ENCODE measurements around the gene COASY.
"Not testable (repeated sequence)": the region's sequence is repeated elsewhere in the genome, so short reads cannot be mapped to it uniquely, and the experiment has no call there.

COASY gene

DNA sequence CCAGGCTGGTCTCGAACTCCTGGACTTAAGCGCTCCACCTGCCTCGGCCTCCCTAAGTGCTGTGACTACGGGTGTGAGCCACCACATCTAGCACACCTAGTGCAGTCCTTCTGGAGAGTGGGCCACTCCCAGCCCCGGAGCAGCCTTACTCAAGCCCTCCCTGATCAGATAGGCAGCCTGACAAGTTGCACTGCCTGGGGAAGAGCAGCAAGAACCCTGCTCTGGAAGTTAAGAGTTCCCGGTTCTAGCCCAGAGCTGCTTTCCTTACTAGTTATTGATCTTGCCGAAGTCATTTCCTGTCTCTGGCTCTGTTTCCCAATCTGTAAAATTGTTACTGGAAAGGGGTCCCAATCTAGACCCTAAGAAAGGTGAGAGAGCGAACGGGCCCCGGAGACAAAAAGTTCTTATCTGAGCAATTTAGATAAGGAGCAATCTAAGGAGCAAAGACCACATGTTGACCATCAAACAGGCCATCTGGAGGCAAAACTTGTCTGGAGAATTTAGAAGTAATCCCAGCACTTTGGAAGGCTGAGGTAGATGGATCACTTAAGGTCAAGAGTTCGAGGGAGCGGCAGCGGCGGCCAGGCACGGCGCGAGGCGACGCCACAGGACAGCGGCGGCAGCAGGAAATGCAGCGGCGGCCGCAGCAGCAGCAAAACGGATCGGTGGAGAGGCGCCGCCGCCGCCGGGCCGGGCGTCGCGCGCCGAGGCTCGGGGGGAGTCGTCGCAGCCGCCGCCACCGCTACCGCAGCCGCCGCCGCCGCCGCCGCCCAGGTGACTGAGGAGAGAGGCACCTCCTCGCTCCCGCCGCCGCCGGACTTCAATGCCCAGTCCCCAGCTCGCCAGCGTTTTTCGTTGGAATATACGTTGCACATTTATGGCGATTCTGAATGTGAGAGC, 30.2 kb upstream of the COASY start:
- peak; percentile 76 for DNase-seq

DNA sequence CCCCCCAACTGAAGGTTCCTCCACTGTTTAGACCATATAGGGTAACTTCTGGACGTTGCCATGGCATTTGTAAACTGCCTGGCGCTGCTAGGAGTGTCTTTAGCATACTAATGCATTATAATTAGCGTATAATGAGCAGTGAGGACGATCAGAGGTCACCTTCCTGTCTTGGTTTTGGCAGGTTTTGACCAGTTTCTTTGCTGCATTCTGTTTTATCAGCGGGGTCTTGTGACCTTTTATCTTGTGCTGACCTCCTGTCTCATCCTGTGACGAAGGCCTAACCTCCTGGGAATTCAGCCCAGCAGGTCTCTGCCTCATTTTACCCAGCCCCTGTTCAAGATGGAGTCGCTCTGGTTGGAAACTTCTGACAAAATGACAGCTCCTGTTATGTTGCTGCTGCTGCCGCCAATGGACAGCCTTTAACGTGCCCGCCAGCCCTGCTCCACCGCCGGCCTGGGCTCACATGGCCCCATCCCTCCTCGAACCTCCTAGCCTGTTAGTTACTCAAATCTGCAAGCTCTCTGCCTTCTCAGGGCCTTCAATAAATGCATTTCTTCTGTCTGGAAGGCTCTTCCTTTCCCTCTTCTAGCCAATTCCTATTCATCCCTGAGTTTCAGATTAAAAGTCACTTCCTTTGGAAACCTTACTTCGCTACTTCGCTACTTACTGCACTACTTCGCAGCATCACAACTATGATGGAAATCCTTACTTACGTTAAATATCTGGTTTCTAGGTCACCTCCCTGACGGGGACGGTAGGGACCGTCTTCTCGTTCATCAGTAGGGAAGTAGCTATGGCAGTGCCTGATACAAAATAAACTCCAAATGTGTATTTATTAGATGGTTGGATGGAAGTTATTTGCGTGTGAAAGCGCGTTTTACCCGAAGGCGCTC, 26.5 kb upstream of the COASY start:
- DNase-seq = no peak

DNA sequence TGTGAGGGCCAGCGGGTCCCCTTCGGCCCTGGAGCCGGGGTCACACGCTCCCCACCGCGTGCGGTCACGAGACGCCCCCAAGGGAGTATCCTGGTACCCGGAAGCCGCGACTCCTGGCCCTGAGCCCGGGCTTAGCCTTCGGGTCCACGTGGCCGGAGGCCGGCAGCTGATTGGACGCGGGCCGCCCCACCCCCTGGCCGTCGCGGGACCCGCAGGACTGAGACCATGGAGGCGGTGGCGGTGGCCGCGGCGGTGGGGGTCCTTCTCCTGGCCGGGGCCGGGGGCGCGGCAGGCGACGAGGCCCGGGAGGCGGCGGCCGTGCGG, 25.9 kb upstream of the COASY start, which contains the start of gene NAGLU:
Gene NAGLU (plus strand): TSS at position 194 of the 324 bp plus-strand sequence. CDS start 32 bp downstream, at position 226.
- DNase-seq = peak; percentile 97

DNA sequence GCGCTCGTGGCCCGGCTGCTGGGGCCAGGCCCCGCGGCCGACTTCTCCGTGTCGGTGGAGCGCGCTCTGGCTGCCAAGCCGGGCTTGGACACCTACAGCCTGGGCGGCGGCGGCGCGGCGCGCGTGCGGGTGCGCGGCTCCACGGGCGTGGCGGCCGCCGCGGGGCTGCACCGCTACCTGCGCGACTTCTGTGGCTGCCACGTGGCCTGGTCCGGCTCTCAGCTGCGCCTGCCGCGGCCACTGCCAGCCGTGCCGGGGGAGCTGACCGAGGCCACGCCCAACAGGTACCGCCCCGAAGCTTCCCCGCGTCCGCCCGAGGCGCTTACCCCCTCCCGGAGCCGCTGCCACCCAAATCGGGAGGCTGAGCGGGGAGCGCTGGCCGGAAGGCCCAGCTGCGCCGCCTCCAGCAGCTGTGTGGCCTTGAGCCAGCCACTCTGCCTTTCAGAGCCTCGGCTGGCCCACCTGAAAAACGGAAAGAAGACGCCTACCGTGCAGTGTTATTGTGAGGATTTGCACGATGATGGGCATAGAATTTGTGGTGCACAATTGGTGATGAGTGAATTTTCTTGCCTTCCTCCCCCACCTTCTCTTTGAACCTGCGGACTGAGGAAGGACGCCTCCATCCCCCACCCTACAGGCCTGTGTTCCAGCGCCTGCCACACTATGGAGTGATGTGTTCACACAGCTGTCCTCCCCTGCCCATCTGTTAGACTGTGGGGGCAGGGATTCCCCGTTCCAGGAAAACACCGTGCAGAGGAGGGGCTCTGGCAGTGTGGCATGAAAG, 25.4 kb upstream of the COASY start:
- peak; percentile 89 for DNase-seq

DNA sequence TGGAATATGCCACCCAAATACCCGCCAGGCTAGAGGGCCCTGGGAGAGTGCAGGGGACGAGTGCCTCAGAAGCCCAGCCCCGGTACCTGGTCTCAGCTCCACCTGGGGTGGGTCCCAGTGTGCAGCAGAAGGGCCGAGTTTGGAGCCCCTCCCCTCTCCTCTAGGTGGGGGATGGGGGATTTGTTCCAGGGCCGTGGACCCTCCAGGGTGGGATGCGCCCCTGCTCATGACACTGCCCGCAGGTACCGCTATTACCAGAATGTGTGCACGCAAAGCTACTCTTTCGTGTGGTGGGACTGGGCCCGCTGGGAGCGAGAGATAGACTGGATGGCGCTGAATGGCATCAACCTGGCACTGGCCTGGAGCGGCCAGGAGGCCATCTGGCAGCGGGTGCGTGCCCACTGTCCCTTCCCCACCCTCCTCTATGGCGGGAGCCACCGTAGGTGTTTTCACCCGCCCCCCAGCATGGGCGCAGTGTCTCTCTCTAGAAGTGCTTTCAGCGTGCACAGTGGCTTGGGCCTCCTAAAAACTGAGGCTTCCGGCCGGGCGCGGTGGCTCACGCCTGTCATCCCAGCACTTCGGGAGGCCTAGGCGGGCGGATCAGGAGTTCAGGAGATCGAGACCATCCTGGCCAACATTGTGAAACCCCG, 24.7 kb upstream of the COASY start:
- DNase-seq = no peak

DNA sequence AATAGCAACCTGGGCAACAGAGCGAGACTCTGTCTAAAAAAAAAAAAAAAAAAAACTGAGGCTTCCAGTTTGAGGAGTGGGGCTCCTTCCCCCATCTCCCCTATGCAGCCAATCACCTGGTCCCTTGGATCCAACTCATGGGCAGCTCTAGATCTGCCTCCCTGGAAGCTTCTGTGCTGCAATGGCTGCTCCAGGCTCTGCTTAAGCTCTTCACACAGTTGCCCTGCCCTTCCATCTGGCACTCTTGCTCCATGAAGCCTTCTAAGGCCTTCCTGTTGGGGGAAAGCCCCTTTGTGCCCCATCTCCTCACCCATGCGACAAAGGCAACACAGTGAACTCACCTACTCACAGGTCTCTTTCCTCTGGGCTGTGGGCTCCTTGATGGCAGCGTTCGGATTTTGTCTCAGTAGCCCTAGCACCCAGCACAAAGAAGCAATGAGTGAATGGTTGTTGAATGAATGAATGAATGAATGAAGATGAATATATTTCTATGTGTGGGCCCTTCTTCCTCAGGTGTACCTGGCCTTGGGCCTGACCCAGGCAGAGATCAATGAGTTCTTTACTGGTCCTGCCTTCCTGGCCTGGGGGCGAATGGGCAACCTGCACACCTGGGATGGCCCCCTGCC, 24.0 kb upstream of the COASY start:
- DNase-seq = no peak

DNA sequence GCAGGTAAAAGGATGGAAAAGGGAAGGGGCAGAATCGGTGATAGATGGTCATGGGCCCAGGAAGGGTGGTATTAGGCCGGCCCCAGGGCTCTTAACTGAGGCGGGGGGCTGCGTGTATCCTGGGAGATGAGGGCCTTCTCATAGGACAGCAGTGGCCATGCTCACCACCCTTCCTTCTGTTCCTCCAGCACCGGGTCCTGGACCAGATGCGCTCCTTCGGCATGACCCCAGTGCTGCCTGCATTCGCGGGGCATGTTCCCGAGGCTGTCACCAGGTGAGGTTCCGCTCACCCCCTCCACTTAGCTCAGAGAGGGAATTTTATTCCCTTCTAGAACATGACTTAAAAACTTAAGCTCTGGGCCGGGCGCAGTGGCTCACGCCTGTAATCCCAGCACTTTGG, 23.5 kb upstream of the COASY start:
- no peak for DNase-seq

DNA sequence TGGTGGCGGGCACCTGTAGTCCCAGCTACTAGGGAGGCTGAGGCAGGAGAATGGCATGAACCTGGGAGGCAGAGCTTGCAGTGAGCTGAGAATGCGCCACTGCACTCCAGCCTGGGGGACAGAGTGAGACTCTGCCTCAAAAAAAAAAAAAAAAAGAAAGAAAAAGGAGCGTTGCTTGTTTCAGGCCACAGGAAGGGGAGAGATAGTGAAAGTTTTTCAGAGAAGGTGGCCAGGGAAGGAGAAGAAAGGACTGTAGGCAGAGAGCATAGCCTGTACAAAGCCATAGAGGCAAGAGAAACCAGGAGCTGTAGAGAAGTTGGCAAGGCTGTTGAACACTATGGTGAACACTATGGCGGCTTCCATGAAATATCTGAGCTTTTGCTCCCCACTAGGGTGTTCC, 21.4 kb upstream of the COASY start:
- DNase-seq = not testable (repeated sequence)

DNA sequence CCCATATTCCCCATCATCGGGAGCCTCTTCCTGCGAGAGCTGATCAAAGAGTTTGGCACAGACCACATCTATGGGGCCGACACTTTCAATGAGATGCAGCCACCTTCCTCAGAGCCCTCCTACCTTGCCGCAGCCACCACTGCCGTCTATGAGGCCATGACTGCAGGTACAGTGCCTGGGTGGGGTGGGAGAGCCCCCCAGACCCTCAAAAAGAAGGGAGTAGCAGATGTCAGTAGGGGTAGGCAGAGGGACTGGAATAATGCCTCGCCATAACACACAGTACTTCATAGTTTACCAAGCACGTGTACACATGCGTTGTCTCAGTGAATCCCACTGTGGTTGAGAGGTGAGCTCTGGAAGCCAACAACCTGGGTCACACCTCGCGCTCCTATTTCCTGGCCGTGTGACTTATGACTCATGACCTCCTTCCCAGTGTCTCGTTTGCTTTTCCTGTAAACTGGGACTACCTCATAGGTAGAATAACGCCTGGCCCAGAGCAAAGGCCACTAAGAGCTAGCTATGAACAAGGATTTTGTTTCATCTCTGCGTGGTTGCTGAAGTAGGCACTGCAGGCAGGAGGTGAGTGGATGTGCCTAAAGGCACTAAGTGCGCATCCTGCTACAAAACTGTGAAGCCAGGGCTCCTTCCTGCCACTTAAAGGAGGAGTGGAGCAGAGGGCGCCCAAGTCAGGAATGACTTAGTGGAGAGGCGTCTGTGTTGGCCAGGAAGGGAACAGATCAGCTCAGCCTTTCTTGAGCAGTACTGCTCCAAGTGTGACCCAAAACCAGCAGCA, 20.7 kb upstream of the COASY start:
- DNase-seq = no peak

DNA sequence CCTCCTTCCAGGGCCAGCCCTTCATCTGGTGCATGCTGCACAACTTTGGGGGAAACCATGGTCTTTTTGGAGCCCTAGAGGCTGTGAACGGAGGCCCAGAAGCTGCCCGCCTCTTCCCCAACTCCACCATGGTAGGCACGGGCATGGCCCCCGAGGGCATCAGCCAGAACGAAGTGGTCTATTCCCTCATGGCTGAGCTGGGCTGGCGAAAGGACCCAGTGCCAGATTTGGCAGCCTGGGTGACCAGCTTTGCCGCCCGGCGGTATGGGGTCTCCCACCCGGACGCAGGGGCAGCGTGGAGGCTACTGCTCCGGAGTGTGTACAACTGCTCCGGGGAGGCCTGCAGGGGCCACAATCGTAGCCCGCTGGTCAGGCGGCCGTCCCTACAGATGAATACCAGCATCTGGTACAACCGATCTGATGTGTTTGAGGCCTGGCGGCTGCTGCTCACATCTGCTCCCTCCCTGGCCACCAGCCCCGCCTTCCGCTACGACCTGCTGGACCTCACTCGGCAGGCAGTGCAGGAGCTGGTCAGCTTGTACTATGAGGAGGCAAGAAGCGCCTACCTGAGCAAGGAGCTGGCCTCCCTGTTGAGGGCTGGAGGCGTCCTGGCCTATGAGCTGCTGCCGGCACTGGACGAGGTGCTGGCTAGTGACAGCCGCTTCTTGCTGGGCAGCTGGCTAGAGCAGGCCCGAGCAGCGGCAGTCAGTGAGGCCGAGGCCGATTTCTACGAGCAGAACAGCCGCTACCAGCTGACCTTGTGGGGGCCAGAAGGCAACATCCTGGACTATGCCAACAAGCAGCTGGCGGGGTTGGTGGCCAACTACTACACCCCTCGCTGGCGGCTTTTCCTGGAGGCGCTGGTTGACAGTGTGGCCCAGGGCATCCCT, 18.5 kb upstream of the COASY start:
- no peak for DNase-seq

DNA sequence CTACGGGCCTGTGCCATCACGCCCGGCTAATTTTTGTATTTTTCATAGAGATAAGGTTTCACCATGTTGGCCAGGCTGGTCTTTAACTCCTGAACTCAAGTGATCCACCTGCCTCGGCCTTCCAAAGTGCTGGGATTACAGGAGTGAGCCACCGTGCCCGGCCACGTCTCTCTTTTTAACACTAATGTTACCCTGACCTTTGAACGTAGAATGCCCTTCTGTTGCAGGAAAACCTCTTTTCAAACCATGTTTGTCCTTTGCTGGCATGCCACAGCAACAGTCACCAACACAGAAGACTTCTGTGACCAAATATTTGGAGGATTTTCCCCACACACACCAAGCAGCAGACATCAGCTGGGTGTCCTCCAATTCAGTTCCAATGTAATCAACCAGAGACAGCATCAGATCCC, 17.1 kb upstream of the COASY start:
- no peak for DNase-seq

DNA sequence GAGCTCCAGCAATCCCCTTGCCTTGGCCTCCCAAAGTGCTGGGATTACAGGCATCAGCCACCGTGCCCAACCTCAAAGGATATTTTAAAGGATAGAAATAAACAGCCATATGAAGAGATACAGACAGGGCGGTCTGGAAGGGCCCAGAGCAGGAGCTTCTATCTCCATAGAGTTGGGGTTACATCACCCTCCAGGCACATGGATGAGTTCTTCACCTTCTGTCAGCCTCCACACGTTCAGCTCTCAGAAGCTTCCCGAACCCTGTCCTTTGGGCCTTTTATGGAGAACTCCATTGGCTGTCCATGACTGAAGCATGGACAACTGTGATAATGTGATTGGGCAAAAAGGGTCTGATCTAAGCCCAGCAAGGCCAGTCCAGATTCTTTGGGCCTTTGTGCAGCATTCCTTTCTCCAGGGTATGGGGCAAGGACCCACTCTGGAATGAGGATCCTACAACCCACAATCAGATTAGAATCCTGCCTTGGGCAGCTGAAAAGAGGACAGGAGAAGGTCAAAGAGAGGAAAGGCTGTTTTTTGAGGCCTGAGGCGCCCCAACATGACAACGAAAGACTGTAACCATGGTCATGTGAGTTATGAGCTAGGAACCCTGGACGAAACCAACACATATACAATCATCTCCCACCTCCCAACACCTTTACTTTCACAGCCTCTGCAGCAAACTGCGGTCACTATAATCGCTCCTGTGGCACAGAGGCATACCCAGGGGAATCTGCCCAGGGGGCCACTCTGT, 16.0 kb upstream of the COASY start:
- DNase-seq = not testable (repeated sequence)

DNA sequence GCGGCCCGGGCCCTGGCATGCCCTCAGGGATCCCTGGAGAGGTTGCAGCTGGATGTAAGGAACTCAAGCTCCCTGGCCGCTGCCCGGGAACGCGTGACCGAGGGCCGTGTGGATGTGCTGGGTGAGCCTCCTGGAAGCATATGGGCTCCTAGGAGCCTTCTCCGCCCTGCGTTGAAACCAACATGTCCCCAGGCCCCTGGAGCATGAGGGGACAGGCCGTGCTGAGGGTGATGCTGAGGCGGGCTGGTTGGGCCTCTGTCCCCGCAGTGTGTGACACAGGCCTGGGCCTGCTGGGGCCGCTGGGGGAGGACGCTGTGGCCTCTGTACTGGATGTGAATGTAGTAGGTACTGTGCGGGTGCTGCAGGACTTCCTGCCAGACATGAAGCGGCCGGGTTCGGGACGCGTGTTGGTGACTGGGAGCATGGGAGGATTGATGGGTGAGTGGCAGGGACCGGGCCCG, 14.9 kb upstream of the COASY start:
- DNase-seq = no peak

DNA sequence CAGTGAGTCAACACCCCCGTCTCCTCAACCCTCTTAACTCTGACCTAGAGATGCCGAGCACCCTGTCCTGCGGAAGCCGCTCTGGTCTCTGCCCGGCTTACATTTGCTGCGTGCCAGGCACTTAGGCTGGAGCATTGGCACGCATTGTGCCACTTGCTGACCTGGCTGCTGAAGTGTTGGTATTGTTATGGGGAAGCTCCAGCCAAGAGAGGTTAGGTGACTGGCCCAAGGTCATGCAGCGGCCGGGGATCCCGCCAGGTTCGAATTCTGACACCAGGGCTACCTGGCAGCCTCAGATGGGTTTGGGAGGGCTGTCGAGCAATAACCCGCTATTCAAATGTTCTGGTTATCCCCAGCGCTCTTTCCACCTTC, 14.3 kb upstream of the COASY start:
- no peak for DNase-seq

DNA sequence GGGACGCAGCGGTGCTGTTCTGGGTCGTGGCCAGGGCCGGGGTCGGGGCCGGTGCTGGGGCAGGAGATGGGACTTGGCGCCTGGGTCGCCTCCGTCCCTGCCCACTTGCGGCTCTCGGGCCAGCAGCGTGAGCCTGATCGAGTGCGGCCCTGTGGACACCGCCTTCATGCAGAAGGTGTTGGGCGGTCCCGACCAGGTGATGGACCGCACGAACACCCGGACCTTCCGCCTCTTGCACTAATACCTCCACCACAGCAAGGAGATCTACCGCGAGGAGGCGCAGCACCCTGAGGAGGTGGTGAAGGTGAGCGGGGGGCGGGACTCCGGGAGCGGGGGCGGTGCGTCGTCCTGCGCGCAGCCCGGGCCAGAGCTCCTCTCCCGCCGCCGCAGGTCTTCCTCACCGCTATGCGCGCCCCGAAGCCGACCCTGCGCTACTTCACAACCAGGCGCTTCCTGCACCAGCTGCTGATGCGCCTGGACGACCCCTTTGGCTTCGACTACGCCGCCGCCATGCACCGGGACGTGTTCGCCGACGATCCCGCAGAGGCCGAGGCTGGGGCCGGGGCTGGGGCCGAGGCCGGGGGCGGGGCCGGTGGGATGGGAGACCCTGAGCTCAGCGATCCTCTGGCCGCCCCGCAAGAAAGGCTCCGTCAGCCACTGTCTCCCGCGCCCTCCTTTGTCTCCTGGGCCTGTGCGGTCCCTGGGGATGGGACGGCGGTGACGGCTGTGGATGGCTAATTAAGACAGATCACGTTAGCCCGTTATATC, 13.7 kb upstream of the COASY start:
- peak; percentile 77 for DNase-seq

DNA sequence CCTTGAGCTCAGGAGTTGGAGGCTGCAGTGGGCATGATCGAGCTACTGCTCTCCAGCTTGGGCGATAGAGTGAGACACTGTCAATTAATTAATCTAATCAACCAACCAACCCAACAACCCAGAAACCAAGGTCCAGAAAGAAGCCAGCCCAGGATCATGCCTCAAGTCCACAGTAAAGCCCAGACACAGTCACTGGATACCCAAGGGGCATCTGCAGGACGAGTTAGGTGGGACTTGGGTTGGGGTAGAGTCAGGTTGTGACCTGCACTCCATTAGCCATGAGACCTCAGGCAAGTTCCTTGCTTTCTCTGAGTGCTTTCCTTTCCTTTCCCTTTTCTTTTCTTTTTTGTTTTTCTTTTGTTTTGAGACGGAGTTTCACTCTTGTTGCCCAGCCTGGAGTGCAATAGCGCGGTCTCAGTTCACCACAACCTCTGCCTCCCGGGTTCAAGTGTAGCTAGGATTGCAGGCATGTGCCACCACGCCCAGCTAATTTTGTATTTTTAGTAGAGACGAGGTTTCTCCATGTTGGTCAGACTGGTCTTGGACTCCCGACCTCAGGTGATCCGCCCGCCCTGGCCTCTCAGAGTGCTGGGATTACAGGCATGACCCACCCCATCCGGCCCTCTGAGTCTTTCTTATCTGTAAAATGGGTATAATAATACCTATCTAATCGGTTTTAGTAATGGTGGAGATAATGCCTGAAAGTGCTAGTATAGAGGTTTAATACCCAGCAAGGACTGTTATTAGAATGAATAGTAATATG, 12.8 kb upstream of the COASY start:
- no peak for DNase-seq

DNA sequence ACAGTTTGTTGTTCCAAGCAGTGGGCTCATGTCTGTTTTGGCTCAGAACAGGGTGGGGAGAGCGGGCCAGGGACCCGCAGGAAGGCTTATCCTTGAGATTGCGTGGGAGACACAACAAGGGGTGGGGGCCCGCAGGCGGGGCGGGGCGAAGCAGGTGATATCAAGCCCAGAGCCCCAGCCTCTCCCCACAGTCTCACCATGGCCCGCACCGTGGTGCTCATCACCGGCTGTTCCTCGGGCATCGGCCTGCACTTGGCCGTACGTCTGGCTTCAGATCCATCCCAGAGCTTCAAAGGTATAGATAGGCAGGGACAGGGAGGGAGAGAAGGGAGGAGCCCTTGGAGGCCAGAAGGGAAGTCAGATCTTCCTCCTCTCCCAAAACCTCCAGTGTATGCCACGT, 9.2 kb upstream of the COASY start, which contains the start of gene HSD17B1:
Gene HSD17B1 (plus strand): TSS at position 188 of the 400 bp plus-strand sequence. CDS start 11 bp downstream, at position 199.
- not testable (repeated sequence) for DNase-seq
